Left renal pelvis (tissue), 4 donors: ENCODE data around the gene GPR89A. TPM values are rescaled to one million over a fixed set of nuclear protein-coding genes. Genes with fewer than 3 reads are reported as not detected.
A peak's percentile ranks its signal among the peaks of the same experiment; 100 is the strongest.
"Not testable (repeated sequence)": the region's sequence is repeated elsewhere in the genome, so short reads cannot be mapped to it uniquely, and the experiment has no call there.

ENCODE experiments used
- DNase-seq, 4 donors: peaks; one replicate each; pipeline ENCODE4 v3.0.0-alpha.2; 2013; ENCODE audit warnings: low read depth in 4 of 4, low spot score in 3 of 4
- polyA plus RNA-seq, 4 donors: library from polyadenylated mRNA; unstranded; fragments of 120-200 nt; gene quantifications; one replicate each; pipeline ENCODE4 v1.2.1, GENCODE V29; 2013; ENCODE audit not compliant: insufficient read length in 4 of 4

The GPR89A gene
- polyA plus RNA-seq, 4 donors: 25.7 to 48.7 (median 39.8) TPM

DNA sequence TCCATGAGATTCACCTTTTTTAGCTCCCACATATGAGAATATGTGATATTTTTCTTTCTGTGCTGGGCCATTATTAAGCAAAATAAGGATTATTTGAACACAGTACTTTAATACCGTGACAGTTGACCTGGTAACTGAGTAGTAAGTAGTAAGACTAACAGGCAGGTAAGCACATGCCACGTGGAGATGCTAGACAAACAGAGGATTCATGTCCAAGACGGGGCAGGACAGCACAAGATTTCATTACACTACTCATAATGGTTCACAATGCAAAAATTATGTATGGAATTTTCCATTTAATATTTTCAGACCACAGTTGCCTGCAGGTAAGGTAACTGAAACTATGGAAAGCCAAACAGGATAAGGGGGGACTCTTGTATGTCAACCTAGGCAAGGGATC lies 77.1 kb downstream of the GPR89A start:
- DNase-seq: not testable (repeated sequence)

DNA sequence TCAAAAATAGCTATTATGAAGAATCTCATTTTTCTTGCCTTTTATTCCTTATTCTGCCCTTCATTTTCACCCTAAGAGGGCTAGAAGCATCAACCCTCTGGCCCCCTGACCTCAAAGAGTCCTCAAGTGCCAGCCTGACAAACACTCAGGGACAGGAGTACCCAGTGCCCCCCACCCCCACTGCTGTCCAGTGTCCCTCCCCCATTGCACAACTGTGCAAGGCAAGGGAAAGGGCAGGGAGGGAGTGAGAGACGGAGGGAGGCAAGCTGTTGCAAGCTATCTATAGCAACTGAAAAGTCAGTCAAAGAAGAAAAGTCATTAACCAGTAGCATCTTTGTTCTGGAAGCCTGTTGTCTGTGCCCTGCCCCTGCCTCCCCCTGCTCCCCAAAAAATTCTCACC lies 78.3 kb downstream of the GPR89A start:
- DNase-seq: not testable (repeated sequence)

DNA sequence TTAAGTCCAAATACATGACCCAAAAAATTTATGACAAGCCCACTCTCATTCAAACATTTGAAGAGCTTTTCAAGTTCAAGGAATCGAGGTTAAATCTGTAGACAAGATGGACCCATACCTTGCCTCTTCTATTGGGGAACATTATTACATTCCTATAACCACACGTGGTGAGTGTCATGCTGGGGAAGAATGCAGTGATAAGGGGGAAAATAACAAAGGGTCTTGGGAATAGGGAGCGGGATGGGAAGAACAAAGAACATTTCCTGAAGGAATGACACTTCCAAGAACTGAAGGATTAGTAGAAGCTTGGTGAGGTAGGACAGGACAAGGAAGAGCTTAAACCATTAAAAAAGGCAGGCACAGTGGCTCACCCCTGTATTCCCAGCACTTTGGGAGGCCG lies 80.5 kb downstream of the GPR89A start:
- DNase-seq: no peak

DNA sequence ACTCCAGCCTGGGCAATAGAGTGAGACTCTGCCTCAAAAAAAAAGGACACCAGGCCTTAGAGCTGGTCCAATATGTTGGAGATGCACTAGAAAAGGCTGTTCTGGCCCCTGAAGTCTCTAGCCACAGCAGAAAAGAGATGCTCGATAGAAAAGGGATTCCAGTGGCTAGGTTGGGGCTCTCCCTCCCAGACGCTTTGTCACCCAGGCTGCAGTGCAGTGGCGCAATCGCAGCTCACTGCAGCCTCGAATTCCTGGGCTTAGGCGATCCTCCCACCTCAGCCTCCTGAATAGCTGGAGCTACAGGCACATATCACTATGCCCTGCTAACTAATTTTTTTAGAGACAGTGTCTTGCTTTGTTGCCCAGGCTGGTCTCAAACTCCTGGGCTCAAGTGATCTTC lies 81.1 kb downstream of the GPR89A start:
- DNase-seq: no peak

DNA sequence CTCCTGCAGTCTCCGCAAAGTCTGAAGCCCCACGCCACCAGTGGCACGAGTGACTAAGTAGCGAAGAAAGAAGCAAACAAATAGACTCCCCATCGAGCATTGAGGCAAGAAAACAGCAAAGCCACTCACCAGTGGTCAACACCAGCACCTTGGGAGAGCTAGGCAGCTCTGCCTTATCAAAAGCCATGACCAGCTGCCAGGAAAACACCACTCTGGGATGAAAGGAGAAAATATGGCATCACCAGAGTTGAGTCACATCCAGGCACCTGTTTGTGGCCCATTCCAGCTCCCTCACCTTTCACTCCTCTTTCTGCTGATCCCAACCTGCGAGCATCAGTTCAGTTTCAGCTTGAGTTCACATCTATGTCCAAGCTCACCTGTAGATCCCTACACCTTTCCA lies 82.1 kb downstream of the GPR89A start:
- DNase-seq: no peak

DNA sequence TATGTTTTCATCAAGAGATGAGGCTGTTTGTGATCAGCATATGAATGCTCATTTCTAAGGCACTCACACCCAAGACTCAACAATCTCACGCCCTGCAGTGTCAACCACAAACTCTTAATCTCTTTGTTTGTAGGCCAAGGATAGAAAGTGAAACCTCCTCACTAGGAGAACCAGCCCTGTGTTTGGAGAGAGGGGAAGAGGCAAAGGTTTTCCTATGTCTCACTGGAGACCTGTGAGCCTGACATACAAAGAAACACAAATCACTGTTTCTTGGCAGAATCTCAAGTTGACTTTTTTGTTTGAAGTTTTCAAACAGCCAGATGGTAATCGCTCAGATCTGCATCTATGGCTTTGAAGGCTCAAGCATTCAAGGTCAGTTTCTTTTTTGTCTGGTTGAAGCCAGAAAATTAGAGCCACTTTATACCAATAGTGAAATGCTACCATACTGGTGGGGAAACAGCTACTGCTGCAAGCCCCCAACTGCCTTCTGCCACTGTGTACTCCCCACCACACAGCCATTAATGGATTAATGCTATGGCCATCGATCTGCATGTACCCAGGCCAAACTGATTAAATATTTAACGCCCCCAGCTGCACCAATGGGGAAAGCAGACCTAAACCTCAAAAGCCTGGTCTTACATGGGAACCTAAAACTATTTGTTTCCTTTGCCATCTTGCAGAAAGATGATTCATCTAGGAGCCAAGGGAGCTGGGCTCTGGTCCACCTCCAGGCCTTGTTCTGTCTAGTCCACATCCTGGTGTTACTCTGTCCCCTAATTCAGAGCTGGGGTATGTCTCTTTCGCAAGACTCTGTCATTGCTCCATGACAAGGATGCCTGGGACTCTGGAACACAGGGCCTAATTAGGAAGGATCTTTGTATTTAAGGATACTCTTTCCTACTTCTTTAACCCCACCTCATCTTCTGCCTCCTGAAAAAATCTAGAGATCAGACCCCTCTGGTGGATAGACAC lies 83.1 kb downstream of the GPR89A start:
- no peak for DNase-seq

DNA sequence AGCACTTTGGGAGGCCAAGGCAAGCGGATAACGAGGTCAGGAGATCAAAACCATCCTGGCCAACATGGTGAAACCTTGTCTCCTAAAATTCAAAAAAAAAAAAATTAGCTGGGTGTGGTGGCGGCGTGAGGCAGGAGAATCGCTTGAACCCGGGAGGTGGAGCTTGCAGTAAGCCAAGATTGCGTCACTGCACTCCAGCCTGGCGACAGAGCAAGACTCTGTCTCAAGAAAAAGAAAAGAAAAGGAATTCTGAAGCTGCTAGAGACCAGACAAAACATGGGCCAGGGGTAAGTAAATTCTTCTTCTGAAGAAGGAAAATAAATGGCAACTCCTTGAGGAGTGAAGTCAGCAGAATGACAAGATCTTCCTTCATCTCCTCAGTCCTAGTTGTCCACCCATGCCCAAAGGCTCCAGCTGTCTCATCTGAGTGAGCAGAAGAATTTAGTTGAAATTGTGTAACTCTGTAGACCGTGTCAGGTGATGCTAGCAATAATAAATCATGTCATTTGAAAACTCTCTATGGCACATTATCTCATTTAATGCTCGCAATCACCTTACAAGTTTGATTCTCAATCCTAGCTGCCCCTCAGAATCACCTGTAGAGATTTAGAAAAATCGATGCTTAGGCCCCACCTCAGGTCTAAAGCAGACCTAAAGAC lies 85.1 kb downstream of the GPR89A start:
- DNase-seq: no peak

DNA sequence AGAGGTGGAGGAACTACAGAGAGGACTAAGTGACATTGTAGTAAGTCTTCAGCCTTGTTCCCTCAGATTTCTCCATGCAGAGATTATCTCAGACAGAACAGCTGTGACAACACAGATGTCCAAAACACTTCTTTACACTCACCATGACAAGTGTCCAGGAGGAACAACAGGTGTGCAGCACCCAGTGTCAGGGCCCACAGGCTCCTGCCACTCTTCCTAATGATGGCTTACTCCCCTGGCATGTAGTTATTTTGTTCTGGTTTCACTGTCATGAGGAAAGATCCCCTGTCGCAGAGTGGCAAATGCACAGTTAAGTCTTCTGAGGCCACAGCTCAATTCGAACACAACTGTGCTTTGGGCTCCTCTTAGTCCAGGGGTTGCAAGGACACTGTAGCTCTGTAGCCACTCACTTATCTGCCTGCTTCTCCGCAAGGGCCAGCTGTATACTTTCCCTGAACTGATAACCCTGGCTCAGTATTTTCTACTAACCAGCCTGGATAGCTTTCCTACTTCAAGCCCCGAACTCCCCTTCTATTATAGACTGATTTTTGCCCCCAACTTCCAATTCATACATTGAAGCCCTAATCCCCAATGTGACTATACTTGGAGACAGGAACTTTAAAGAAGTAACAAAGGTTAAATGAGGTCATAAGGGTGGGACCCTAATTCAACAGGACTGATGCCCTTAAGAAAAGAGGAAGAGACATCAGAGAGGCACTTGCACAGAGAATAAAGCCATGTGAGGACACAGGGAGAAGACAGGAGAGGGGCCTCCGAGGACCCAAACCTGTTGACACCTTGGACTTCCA lies 88.2 kb downstream of the GPR89A start:
- no peak for DNase-seq

DNA sequence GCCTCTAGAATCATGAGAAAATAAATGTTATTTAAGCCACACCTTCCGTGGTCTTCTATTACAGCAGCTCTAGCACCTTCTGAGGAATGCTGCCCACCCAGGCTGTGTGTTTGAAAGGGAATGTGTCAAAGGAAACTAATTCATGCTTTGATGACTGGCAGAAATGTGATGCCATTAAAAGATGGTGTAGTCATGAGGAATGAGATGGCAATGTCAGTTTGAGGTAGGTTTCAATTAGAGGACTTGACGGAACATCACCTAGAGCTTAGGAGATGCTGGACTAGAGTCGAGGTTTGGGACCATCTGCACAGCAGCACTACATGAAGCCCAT lies 88.8 kb downstream of the GPR89A start:
- DNase-seq: no peak

DNA sequence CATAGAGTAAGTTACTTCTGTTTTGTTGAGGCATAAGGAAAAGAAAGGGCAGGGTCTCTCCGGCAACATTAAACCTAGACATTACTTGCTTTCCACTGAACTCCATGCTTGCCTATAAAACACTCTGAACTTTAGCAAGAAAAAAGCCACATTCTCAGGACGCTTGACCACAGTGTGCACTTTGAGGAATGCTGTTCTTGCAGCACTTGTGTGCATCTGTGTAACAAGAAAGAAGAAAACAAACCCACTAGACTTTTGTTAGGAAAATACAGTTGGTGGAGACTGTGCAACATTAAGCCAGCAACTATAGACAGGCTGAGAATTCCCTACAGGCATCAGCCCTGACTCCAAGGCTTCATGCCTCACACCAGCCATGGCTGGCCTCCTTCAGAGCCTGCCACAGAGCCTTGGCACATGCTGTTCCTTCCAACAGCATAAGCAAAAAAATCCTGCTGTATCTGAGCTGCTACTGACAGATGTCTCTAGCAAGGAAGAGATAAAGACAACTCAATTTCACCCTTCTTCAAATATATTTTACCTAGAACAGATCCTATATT lies 93.6 kb downstream of the GPR89A start:
- no peak for DNase-seq

DNA sequence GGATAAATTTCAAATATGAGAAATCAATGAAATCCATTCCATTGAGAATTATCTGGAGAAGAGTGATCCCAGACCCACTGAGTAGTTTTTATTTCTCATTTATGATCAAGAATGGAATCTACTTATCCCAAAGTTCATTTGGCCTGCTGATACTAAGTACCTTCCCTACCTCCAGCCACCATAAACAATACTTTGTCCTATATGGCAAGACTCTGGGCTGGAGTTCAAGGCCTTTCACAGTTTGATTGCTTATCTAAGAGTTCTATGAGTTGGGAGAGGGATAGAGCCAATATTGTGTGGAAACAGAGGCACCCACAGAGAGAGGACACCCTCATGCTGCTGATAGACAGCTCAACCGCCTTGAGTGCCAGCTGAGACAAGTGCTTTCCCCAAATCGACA lies 94.3 kb downstream of the GPR89A start:
- no peak for DNase-seq

DNA sequence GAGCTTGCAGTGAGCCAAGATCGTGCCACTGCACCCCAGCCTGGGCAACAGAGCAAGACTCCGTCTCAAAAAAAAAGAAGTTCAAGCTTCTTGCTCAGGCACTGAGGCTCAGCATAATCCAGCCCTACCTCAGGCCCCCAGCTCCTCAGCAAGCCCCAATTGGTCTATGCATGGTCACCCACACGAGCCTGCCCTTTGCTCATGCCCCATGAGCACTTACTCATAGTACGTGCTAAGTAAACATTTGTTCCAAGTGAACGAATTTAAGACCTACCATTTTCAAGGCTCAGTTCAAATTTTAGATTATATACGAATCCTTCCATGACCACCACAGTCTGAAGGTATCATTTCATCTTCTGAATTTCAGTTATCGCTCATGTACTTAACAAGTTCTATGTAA lies 95.0 kb downstream of the GPR89A start:
- DNase-seq: no peak

DNA sequence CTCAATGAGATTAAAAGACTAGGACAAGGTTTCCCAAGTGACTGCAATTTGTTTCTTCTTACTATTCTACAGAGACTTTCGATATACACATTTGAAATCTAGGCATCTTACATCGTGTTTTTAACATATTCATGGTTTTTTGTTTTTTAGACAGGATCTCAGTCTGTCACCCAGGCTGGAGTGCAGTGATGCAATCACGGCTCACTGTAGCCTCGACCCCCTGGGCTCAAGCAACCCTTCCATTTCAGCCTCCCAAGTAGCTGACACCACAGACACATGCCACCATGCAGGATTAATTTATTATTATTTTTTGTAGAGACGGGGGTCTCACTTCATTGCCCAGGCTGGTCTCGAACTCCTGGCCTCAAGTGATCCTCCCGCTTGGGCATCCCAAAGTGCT lies 97.8 kb downstream of the GPR89A start:
- no peak for DNase-seq

DNA sequence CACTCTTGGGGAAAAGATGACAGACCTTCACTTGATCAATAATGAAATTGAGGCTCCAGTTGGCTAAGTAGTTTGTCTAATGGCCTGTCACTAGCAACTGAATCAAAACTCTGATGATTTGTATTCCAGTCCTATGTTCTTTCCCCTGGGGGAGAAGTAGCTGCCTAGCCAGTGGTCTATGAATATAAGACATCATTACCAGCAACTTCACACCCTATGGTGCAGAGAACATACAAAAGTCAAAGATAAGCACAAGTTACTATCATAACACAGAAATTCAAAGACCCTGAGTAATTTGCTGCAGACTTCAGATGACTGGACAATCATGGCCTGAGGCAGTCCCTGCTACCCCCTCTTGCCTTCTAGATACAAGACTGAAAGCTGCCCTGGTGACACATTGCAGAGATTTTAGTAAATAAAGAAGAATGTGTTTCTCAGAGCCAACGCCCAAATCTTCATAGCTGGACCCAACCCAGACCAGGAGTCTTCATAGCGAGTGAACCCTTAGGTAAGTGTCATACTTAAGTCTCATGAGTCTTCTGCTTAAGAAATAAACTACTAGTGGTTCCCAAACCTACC lies 98.4 kb downstream of the GPR89A start:
- no peak for DNase-seq

DNA sequence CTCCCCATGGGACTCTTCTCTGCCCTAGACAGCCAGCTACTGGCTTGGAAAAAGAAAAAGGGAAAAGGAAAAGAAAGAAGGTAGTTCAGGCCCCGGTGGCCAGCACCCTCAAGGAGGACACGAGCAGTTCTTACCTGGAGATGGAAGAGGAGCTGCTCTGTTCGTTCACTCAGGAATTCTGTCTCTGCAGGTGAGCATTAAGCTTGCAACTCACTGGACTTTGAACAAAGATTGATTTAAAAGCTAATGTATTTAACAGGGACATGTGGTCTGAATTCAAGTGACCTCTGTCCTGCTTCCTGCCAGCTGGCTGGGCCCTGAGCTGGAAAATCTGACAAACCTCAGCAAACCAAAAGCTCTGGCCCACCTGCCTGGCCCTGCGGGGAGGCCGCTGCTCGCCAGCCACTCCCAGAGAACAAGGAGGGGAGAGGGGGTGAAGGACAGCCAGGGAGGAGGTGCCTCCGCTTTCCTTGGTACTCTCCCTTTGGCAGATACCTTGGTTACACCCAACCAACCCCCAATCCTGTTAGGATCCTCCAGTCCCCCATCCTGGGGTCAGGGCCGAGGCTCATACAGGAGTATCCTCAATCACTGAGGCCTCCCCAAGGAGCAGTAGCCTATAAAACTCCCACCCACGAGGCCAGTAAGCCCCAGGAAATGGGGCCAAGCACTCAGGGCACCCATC lies 99.5 kb downstream of the GPR89A start, which contains the start of gene PDZK1:
Gene PDZK1, minus strand, starts transcription at position 186 of the 685 bp plus-strand sequence. CDS start 19,347 bp downstream, outside the sequence.
- no peak for DNase-seq

DNA sequence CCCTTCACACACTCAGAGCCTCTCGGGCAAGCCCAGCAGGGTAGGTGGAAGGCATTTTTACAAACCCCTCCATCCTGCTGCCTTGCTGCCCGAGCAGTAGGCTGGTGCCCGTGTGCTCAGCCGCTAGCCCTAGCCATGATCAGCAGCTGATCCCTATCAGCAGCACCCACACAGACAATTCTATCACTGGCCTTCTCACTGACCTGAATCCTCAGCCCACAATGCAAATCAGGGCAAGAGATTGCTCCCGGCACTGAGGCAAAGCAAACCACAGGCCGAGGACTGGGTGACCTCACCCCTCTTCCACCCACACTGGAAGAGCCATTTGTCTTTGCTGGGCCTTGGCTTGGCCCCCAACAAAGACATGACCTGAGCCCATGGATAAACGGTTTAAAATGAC lies 100.3 kb downstream of the GPR89A start:
- DNase-seq: no peak

DNA sequence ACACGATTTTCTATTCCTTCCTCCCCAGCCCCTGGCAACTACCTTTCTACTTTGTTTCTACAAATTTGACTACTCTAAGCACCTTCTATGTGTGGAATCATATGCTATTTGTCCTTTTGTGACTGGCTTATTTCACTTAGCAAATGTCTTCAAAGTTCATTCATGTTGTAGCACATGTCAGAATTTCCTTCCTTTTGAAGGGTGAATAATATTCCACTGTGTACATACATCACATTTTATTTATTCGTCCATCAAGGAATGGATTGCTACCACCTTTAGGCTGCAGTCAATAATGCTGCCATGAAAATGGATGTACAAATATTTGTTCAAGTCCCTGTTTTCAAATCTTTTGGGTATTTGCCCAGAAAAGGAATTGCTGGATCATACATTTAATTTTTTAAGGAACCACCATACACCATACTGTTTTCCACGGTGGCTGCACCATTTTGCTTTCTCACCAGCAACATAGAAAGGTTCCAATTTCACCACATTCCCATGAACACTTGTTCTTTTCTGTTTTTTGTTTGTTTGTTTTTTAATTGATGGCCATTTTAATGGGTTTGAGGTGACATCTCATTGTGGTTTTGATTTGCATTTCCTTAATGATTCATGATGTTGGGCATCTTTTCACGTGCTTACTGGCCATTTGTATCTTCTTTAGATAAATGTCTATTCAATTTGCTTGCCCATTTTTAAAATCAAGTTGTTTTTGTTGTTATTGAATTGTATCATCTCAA lies 102.7 kb downstream of the GPR89A start:
- no peak for DNase-seq

DNA sequence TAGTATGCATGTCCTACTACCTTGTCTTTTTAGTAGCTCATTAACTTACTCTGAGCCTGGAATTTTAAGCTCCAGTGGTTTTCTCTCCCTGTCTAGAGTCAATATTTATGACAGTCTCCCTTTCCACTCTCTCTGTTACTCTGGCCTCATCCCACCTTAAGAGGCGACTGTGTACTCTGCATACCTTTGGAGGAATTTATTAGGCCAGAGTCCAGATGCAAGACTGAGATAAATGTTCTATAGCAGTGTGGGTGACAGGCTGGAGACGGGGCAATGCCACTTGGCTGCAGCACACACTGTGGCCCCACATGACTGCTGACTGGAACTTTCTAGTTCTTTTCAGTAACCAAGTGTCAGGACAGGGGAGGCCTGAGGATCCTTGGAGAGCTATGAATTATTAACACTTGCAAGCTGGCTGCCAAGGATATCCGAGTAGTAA lies 103.4 kb downstream of the GPR89A start:
- DNase-seq: peak in 3 of 4 donors; percentile 47 to 65 (median 60)

DNA sequence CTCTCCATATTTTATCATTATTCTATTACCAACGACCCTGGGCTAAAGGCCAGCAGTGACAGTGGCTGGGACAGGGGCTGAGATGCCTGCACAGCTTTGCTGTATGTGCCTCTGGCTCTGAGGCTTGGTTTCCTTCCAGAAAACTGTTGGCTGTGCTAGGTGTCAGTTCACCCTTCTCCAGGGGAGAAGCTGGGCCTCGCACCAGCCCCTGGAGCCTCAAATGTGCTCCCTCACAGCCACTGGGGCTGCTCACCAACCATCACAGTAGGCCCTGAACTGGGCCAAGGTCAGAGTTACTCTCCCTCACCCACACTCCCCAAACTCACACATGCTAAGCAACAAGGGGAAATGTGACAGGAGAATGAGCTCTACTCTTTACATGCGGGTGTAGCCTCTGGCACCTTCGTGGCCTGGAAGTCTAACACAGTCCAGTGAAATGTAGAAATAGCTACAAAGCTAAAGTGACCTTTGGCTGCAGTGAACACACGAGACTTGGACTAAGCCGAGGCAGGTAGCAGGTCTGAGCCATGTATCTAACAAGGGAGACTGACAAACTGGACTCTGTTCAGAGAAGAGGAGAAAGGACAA lies 106.8 kb downstream of the GPR89A start:
- no peak for DNase-seq
